ENCODE measurements around the gene NPFFR1.

The NPFFR1 gene

DNA sequence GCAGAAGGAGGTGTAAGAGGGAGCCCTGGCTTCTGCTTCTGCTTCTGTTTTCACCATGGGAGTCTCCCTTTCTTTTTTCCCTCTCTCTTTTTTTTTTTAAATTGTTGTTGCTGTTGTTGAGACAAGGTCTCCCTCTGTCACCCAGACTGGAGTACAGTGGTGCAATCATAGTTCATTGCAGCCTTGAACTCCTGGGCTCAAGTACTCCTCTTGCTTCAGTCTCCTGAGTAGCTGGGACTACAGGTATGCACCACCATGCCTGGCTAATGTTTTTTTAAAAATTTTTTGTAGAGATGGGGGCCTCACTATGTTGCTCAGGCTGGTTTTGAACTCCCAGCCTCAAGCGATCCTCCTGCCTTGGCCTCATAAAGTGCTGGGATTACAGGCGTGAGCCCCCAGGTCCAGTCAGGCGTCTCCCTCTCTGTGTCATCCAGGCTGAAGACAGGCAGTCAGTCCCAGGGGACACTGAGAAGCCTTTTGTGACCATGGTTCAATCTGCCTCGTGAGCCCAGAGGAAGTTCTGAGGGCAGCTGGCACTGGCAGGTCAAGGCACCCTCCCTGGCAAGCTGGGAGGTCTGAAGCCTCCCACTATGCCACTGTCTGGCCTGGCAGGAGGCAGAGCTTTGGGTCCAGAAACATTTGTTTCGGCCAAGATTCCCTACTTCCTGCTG is 33.6 kb upstream of the NPFFR1 start:
- TF ChIP-seq, protein P1, sequence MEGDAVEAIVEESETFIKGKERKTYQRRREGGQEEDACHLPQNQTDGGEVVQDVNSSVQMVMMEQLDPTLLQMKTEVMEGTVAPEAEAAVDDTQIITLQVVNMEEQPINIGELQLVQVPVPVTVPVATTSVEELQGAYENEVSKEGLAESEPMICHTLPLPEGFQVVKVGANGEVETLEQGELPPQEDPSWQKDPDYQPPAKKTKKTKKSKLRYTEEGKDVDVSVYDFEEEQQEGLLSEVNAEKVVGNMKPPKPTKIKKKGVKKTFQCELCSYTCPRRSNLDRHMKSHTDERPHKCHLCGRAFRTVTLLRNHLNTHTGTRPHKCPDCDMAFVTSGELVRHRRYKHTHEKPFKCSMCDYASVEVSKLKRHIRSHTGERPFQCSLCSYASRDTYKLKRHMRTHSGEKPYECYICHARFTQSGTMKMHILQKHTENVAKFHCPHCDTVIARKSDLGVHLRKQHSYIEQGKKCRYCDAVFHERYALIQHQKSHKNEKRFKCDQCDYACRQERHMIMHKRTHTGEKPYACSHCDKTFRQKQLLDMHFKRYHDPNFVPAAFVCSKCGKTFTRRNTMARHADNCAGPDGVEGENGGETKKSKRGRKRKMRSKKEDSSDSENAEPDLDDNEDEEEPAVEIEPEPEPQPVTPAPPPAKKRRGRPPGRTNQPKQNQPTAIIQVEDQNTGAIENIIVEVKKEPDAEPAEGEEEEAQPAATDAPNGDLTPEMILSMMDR (IDR thresholded peaks at IDR 0.05; ENCODE audit: low read depth, low read length), result no peak
- H3K4me3 ChIP-seq (replicated peaks in 1 of 2; ENCODE audit: low read depth in 2 of 2, low read length in 2 of 2), result no peak overlapping the region
- DNase-seq (ENCODE audit: low read depth in 2 of 2), result no peak

DNA sequence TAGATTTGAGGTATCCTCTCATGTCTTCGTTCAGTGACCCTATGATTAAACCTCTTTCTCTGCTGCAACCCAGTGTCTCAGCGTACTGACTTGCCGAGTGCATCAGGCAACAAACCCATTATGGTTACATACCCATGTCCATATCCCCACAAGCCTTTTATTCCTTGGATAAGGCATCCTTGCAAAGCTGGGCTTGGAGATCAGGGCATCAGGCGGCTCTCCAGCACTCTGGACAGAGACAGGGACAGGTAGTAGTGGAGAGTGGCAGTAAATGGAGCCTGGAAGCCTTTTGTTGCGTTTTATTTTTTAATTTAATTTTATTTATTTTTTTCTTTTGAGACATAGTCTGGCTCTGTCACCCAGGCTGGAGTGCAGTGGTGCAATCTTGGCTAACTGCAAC is 32.0 kb upstream of the NPFFR1 start:
- no peak for DNase-seq (ENCODE audit: low read depth in 2 of 2)

DNA sequence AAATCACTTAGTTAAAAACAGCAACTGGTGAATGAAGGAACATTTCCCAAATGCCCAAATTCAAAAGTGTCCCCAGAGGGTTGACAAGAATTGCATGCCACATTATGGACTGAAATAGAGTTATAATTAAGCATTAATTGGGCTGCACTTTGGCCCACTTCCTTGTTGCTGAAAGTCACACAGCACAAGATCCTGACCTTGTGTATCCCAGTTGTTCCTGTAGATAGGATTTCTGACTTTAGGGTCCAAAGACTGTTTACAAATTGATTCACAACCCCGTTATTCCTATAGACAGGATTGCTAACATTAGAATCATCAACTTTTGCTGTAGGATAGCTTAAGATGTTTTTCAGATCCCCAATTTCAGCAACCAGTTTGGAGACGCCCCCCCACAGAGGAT is 31.5 kb upstream of the NPFFR1 start:
- no peak overlapping the region for H3K4me3 ChIP-seq (replicated peaks in 1 of 2; ENCODE audit: low read depth in 2 of 2, low read length in 2 of 2)
- DNase-seq (ENCODE audit: low read depth in 2 of 2), result no peak
- TF ChIP-seq, protein P1 (IDR thresholded peaks at IDR 0.05; ENCODE audit: low read depth, low read length), result no peak

More for the DNA sequence above, 32.0 kb upstream of the NPFFR1 start:
- H3K4me3 ChIP-seq (replicated peaks in 1 of 2; ENCODE audit: low read depth in 2 of 2, low read length in 2 of 2), result no peak overlapping the region
- TF ChIP-seq, protein P1 (IDR thresholded peaks at IDR 0.05; ENCODE audit: low read depth, low read length), result no peak

DNA sequence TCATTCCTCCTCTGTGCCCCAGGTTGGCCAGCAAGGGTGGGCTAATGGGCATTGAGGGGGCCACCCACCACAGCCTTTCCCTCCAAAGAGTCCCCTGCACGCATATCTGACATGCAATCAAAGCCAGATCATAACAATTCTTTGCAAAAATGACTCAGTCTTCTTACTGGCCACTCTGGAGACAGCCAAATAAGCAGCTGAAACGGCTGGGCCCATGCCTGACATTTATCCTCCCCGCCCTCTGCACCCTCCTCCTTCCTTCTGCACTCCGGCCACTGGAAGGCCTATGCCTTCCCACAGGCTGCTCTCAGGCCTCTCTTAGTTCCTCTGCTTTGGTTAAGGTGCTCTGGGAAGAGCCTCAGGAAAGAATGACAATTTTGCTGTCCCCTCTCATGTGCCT is 29.2 kb upstream of the NPFFR1 start:
- TF ChIP-seq, protein P1 (IDR thresholded peaks at IDR 0.05; ENCODE audit: low read depth, low read length), result no peak
- H3K4me3 ChIP-seq (replicated peaks in 1 of 2; ENCODE audit: low read depth in 2 of 2, low read length in 2 of 2), result no peak overlapping the region
- DNase-seq (ENCODE audit: low read depth in 2 of 2), result peak in 1 of 2 donors; percentile 35

DNA sequence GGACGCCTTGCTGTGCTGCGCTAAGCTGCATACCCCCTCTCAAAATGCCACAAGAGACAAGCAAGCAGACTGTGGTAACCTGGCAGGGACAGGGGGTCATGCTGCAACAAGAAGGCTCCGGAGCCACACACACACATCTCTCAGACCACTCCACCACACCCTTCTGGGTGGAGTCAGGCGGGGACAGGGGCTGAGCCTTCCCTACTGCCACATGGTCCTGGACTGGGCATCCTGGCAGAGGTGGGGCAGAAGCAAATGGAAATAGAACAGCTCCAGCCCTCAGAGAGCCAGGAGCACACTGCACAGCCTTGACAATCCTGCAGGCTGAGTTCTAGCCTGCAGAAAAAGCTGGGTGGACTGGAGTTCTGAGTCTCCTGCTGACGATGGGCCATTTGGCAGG is 28.4 kb upstream of the NPFFR1 start:
- DNase-seq (ENCODE audit: low read depth in 2 of 2), result no peak
- no peak overlapping the region for H3K4me3 ChIP-seq (replicated peaks in 1 of 2; ENCODE audit: low read depth in 2 of 2, low read length in 2 of 2)
- TF ChIP-seq, protein P1 (IDR thresholded peaks at IDR 0.05; ENCODE audit: low read depth, low read length), result no peak

DNA sequence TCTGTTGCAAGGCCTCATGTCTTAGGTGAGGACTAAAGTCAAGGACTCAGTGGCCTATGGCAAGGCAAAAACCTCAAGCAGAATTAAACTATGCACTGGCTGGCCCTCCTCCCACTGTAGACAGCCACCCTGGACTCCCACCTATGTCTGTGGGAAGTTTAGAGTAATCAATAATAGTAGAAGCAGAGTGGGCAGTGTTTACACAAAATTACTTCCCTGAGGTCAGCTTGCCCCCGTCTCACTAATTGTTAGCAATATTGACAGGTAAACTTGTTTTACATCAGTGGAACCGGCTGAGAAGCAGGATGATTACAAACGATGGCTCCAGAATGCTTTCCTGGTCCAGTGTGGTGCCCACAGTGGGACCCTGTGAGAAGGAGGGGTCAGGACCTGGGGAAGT is 27.9 kb upstream of the NPFFR1 start:
- TF ChIP-seq, protein P1 (IDR thresholded peaks at IDR 0.05; ENCODE audit: low read depth, low read length), result no peak
- DNase-seq (ENCODE audit: low read depth in 2 of 2), result no peak
- no peak overlapping the region for H3K4me3 ChIP-seq (replicated peaks in 1 of 2; ENCODE audit: low read depth in 2 of 2, low read length in 2 of 2)

DNA sequence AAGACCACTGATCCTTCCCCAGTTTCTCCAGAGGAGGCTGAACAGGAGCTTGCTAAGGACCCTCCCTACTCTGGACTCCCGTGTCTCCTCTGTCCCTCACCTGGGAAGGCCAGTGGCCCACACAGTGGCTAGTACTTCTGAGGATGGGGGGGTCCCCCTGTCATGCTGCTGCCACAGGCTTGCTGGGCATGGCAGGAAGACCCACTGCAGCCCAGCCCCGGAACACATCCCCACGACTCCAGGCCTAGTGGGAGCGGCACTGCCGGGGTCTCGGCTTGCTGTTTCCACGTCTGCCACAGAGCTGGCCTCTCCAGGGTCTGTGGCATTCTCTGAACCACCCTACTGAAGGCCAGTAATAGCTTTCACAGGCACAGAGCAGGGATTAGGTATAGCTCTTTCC is 25.9 kb upstream of the NPFFR1 start:
- no peak for DNase-seq (ENCODE audit: low read depth in 2 of 2)
- TF ChIP-seq, protein P1 (IDR thresholded peaks at IDR 0.05; ENCODE audit: low read depth, low read length), result no peak
- no peak overlapping the region for H3K4me3 ChIP-seq (replicated peaks in 1 of 2; ENCODE audit: low read depth in 2 of 2, low read length in 2 of 2)

All from cardiac fibroblast (primary cell).